Measurements from ENCODE around the gene BRI3BP.
"Not testable (repeated sequence)": the region's sequence is repeated elsewhere in the genome, so short reads cannot be mapped to it uniquely, and the experiment has no call there.

BRI3BP gene

DNA sequence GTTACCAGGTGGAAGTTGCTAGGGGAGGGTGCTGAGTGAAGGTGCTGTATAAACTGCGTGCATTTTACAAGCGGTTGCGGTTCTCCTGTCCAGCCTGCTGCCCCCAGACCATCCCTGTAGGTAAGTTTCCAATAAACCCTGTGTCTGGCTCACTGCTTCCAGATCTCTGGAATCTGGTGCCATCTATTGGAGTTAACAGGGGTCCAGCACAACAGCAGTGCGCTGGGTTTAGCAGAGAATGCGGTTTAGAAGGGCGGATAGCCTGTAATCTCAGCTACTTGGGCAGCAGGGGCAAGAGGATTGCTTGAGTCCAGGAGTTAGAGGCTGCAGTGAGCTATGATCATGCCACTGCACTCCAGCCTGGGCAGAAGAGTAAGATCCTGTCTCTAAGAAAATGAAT lies 76.7 kb downstream of the BRI3BP start:
- DNase-seq, result no peak

DNA sequence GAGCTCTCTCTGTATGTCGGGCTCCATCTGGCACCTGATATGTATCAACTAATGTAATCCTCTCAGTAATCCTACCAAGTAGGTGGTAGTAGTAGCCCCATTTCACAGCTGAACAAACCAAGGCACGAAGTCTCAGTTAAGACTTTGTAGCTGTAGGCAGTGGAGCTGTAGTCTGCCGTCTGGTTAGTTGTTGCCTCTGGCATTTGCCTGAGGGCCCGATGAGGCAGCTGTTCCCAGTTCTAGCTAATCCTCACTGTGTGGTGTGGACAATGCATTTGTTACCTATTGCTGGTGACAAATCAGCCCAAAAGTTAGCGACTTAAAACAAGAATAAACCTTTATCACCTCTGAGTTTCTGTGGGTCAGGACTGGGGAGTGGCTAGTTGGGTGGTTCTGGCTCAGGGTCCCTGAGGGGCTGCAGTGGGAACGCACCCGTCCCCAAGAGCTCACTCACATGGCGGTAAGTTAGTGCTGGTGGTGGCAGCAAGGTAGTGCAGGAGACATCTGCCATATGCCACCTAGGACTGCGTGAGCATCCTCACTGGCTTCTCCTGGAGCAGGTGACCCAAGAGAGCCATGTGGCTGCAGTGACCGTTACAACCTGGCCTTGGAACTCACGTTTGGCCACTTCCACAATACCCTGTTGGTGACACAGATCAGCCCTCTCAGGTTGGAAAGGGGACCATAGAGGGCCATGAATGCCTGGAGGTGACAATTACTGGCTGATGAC lies 77.4 kb downstream of the BRI3BP start:
- no peak for DNase-seq

DNA sequence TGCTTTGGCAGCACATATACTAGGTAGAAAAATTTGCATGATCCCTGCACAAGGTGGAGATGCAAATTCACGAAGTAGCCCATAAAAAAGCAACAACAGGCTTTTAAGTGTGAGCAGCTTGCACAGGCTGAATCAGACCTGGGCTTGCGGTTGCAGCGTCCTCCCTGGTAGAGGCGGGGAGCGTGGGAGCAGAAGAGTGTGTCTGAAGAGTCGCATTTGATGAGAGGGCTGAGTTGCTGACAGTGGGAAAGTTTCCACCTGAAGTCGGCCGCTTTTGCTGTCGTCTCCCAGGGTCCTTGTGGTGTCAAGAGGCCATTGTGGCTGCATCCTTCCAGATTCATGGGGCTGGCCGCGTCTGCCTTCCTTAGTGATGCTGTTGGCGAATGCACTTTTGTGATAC lies 78.0 kb downstream of the BRI3BP start:
- no peak for DNase-seq

DNA sequence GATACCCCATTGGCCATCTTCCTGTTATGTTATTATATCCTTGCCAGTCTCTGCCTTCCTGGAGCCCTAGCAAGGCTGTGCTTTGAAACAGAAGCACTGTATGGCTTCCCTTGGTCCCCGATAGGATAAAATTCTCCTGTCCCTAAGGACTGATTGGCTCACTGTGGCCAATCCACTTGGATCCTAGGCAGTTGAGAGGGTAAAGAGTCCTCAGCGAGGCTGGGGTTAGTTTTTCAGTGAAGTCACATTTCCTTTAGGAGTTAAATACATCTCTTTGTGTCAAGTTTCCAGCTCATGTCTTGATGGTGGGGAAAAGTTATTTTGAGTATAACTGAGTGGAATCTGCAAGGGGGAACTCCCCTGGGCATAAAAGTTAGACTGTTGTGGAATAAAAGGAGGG lies 79.1 kb downstream of the BRI3BP start:
- DNase-seq, result no peak

DNA sequence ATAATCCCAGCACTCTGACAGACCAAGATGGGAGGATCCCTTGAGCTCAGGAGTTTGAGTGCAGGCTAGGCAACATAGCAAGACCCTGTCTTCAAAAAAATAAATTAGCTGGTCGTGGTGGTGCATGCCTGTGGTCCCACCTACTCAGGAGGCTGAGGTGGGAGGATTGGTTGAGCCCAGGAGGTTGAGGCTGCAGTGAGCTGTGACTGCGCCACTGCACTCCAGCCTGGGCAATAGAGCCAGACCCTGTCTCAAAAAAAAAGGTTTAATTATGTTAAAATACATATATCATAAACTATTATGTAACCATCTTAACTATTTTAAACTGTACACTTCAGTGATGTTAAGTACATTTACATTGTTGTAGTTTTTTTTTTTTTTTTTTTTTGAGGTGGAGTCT lies 80.8 kb downstream of the BRI3BP start:
- not testable (repeated sequence) for DNase-seq

DNA sequence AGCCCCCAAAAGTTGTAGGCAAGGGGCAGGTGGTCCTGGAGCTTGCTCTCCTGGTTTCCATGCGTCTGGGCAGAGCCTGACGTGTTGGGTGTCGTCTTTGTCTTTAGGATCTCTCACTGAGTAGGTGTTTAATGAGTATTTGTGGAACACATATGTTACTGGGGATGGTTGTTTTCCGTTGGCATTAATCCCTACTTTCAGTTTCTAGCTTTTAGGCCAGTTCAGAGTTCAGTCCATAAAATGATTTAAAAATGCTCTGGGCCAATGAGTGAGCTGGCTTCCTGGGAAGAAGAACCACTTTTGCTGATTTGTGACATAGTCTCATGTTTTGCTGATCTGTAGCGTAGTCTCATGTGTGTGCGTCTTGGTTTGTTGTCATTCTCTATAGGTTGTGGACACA lies 82.7 kb downstream of the BRI3BP start:
- DNase-seq, result no peak

DNA sequence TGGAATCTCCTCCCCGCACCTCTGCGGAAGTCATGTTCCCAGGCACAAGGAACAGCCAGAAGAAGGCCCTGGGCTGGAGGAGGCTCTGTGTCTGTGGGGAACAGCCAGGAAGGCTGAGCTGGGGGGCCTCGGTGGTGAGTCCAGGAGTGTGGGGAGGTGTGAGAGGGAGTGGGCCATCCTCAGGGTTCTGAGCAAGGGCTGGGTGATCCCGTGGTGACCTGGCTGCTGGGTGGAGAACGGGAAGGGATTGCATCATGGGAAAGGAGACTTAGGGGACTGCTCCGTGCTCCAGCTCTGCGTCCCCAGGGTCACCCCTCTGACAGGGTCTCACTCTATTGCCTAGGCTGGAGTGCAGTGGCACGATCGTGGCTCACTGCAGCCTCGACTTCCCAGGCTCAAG lies 85.6 kb downstream of the BRI3BP start:
- DNase-seq, result no peak

DNA sequence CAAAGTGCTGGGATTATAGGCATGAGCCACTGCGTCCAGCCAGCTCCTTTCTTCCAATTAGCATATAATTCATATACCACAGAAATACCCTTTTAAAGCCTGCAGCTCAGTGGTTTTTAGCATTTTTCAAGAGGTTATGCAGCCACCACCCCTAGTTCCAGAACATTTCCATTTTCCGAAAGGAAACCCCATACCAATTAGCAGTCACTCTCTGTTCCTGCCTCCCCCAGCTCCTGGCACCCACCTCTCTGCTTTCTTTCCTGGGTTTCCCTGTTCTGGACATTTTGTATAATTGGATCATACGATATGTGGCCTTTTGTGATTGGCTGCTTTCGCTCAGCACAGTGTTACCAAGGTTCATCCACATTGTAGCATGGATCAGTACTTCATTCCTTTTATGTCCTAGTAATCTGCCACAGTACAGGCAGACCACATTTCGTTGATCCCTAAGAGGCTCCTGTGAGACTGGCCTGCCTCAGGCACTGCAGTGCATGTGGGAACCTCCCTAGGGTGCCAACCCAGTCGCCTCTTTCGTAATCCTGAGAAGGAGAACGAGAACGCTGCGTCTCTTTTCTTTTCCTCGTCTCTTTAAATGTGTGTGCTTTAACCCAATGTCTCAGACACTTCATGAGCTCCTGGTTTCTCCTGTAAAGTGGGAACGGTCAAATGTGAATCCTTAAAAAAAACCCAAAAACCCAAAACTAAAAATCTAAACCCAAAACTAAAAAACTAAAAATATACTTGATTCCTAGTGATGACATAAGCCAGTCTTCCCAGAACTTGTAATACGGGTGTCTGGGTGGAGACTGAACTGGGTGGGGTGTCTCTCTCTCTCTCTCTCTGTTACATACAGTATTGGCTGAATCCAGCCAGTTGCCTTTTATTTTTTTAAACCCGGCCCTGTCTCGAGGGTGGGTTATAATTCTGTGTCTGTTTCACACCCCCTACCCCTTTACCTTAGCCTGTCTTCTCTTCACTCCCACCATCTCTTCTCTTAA lies 86.5 kb downstream of the BRI3BP start:
- DNase-seq, result no peak

All from NCI-H2081 (cell line).